Transverse colon (tissue), 4 donors: ENCODE measurements around the gene PCCB. TPM values are rescaled to one million over a fixed set of nuclear protein-coding genes. Genes with fewer than 3 reads are reported as not detected.

Experiments used
- DNase-seq: peaks from one replicate; pipeline ENCODE4 v3.0.0-alpha.2; 2019
- H3K27ac ChIP-seq, 4 donors: fragments of 200-600 bp; sonication (generic); 2 replicates each; pipeline ENCODE4 v1.5.1; 2016 to 2018; ENCODE audit warnings: inconsistent platforms in 4 of 4
- H3K27me3 ChIP-seq: fragments of 200-600 bp; sonication (generic); 2 replicates; pipeline ENCODE4 v1.5.1; 2017; ENCODE audit warnings: inconsistent platforms
- H3K36me3 ChIP-seq, 4 donors: fragments of 200-600 bp; sonication (generic); 2 replicates each; pipeline ENCODE4 v1.5.1; 2017 to 2019; ENCODE audit warnings: inconsistent platforms in 4 of 4
- H3K4me1 ChIP-seq, 4 donors: fragments of 200-600 bp; sonication (generic); 2 replicates each; pipeline ENCODE4 v1.5.1; 2017 to 2020; ENCODE audit warnings: inconsistent platforms in 4 of 4
- H3K4me3 ChIP-seq, 4 donors: fragments of 200-600 bp; sonication (generic); 1 replicate in 1 of 4; 2 replicates in 3 of 4; pipeline versions ENCODE4 v1.5.1 to v1.6.1; 2017 to 2019; ENCODE audit warnings: inconsistent platforms in 4 of 4
- H3K9me3 ChIP-seq, 2 donors: fragments of 200-600 bp; sonication (generic); 2 replicates each; pipeline ENCODE4 v1.5.1; 2017 to 2019; ENCODE audit warnings: inconsistent platforms in 2 of 2
- CTCF ChIP-seq, 5 experiments: fragments of 200-600 bp in 3 of 5; fragments of 450-650 bp in 2 of 5; sonication (generic) in 3 of 5; IDR thresholded peaks; 1 replicate in 2 of 5; 2 replicates in 3 of 5; pipeline ENCODE4 v1.5.1; 2016 to 2017; ENCODE audit warnings: antibody characterized with exemption in 5 of 5, inconsistent platforms in 3 of 5, mild to moderate bottlenecking in 2 of 5, moderate library complexity in 1 of 5
- EP300 ChIP-seq: sonication (generic); formaldehyde crosslinking; IDR thresholded peaks from one replicate; pipeline ENCODE4 v1.6.1; 2017; ENCODE audit warnings: antibody characterized with exemption, low read depth
- POLR2A ChIP-seq: fragments of 450-650 bp; IDR thresholded peaks from one replicate; pipeline ENCODE4 v1.6.1; 2016; ENCODE audit warnings: antibody characterized with exemption, mild to moderate bottlenecking, moderate library complexity
- POLR2AphosphoS5 ChIP-seq, 3 donors: sonication (generic); formaldehyde crosslinking; IDR thresholded peaks; one replicate each; pipeline ENCODE4 v1.6.1; 2016; ENCODE audit warnings: antibody characterized with exemption in 3 of 3
- WGBS, 2 donors: methylation state at CpG; one replicate each; pipeline ENCODE4 v1.1.5; 2018; ENCODE audit warnings: low coverage in 1 of 2; 5-methylcytosine and 5-hydroxymethylcytosine counted together
- in situ Hi-C, 4 donors: fragments of 200-750 bp; cut with MboI; loops; one replicate each; pipeline versions ENCODE4 v1.15.0 to v1.15.1; 2017; ENCODE audit warnings: low sequenced_read_pairs in 3 of 4, low pct_ligation_motif_present in 1 of 4, low pct_unique_long_range_greater_than_20kb in 1 of 4
- intact Hi-C: fragments of 100-400 bp; cut with DNase I; formaldehyde crosslinking; loops from one replicate; pipeline ENCODE4 v1.15.1; 2023; ENCODE audit warnings: low total_unique reads
- total RNA-seq, 4 donors: library from RNA; depleted of rRNA; stranded (reverse); fragments of >200 nt; gene quantifications; one replicate each; pipeline ENCODE4 v1.1.0, GENCODE V29; 2016

Gene PCCB
- total RNA-seq, 4 donors from 2014 or later: 5.2 to 63.1 (median 48.0) TPM

- DNase-seq: no peak
- intact Hi-C loops: no loop called here
- Histone ChIP-seq H3K27ac (no peak overlapping the region), H3K9me3 (peaks cover 5 to 6% of the 10 kb centered on the region in 2 donors), H3K36me3 (peaks cover 0 to 7% (median 4%) of the 10 kb centered on the region in 4 donors), H3K4me3 (no peak overlapping the region), H3K4me1 (no peaks in the 10 kb centered on the region), H3K27me3 (no peaks in the 10 kb centered on the region)
- TF ChIP-seq EP300: no peak
- no peak for TF ChIP-seq POLR2A
- no peak for TF ChIP-seq POLR2AphosphoS5 (IDR thresholded peaks at IDR 0.05)
- no peak for TF ChIP-seq CTCF (IDR thresholded peaks at IDR 0.05)
- 97% methylated on average over 5 of the region's 5 CpGs; no CpG with 5 or more reads in 1 of the 2 donors for WGBS, 2 donors
- in situ Hi-C loops: no loop called here
Measured at GRCh38 chr3:136327671-136328070, 77.5 kb downstream of the PCCB start.

GRCh38 chr3:136329593-136329992, 79.5 kb downstream of the PCCB start:
- H3K27me3 ChIP-seq: no peaks in the 10 kb centered on the region
- peaks cover 0 to 6% (median 1%) of the 10 kb centered on the region in 4 donors for H3K36me3 ChIP-seq
- no peaks in the 10 kb centered on the region for H3K9me3 ChIP-seq
- no peak for DNase-seq
- no peaks in the 10 kb centered on the region for H3K4me1 ChIP-seq
- in situ Hi-C loops (no loop called here), intact Hi-C loops (no loop called here)
- WGBS, 2 donors: 76 to 100% methylated on average over 1 to 5 of the region's 5 CpGs
- TF ChIP-seq POLR2A (no peak), EP300 (no peak), POLR2AphosphoS5 (IDR thresholded peaks at IDR 0.05) (no peak), CTCF (IDR thresholded peaks at IDR 0.05) (no peak)
- no peak overlapping the region for H3K4me3 ChIP-seq
- H3K27ac ChIP-seq: no peak overlapping the region

GRCh38 chr3:136330900-136331299, 80.8 kb downstream of the PCCB start:
- no peak for TF ChIP-seq POLR2AphosphoS5 (IDR thresholded peaks at IDR 0.05)
- no peak for TF ChIP-seq CTCF (IDR thresholded peaks at IDR 0.05)
- TF ChIP-seq POLR2A: no peak
- TF ChIP-seq EP300: no peak
- Histone ChIP-seq H3K4me3 (no peak overlapping the region), H3K4me1 (no peaks in the 10 kb centered on the region), H3K36me3 (peaks cover 0 to 6% (median 0%) of the 10 kb centered on the region in 4 donors), H3K9me3 (no peaks in the 10 kb centered on the region), H3K27me3 (no peaks in the 10 kb centered on the region), H3K27ac (no peak overlapping the region)
- no peak for DNase-seq
- 70 to 86% methylated on average over 3 to 5 of the region's 5 CpGs for WGBS, 2 donors
- in situ Hi-C loops: no loop called here
- intact Hi-C loops: no loop called here

- in situ Hi-C loops (no loop called here), intact Hi-C loops (no loop called here)
- Histone ChIP-seq H3K9me3 (no peaks in the 10 kb centered on the region), H3K27ac (no peak overlapping the region), H3K27me3 (no peaks in the 10 kb centered on the region), H3K36me3 (peaks cover 0 to 10% (median 0%) of the 10 kb centered on the region in 4 donors), H3K4me3 (no peak overlapping the region), H3K4me1 (no peaks in the 10 kb centered on the region)
- TF ChIP-seq EP300: no peak
- TF ChIP-seq CTCF (IDR thresholded peaks at IDR 0.05): no peak
- no peak for TF ChIP-seq POLR2A
- TF ChIP-seq POLR2AphosphoS5 (IDR thresholded peaks at IDR 0.05): no peak
- DNase-seq: no peak
- WGBS, 2 donors: 60 to 73% methylated on average over 1 of the region's 1 CpG
Measured at GRCh38 chr3:136332302-136332701, 82.2 kb downstream of the PCCB start.
